HG03460 (cell line): ENCODE results near the gene ZDHHC11B.

Source experiments
- ATAC-seq: cut with Tn5 transposase; IDR thresholded peaks from one replicate; pipeline ENCODE4 v1.9.1; 2021; ENCODE audit not compliant: unreplicated experiment

The ZDHHC11B gene

GRCh38 chr5:675871-676698 lies 108.4 kb downstream of the ZDHHC11B start:
- ATAC-seq: no peak

- ATAC-seq: no peak
Observed at GRCh38 chr5:675111-675870, 109.2 kb downstream of the ZDHHC11B start.

GRCh38 chr5:674630-675011 lies 109.9 kb downstream of the ZDHHC11B start:
- no peak for ATAC-seq

GRCh38 chr5:673831-674629 lies 110.5 kb downstream of the ZDHHC11B start:
- ATAC-seq: no peak

- ATAC-seq: no peak
Observed at GRCh38 chr5:673161-673830, 111.2 kb downstream of the ZDHHC11B start.

- no peak for ATAC-seq
Observed at GRCh38 chr5:672329-673160, 112.0 kb downstream of the ZDHHC11B start.

- ATAC-seq: peak; percentile 65
Observed at GRCh38 chr5:671459-672328, 112.8 kb downstream of the ZDHHC11B start.

- ATAC-seq: no peak
Observed at GRCh38 chr5:670396-671270, 113.9 kb downstream of the ZDHHC11B start.

- ATAC-seq: no peak
Observed at GRCh38 chr5:669842-670395, 114.6 kb downstream of the ZDHHC11B start.

GRCh38 chr5:669111-669841 lies 115.3 kb downstream of the ZDHHC11B start:
- ATAC-seq: no peak

- no peak for ATAC-seq
Observed at GRCh38 chr5:668283-668995, 116.1 kb downstream of the ZDHHC11B start.

GRCh38 chr5:666816-667498 lies 117.6 kb downstream of the ZDHHC11B start:
- no peak for ATAC-seq

GRCh38 chr5:665956-666711 lies 118.4 kb downstream of the ZDHHC11B start:
- no peak for ATAC-seq

GRCh38 chr5:665541-665955 lies 119.0 kb downstream of the ZDHHC11B start:
- no peak for ATAC-seq

GRCh38 chr5:664994-665360 lies 119.6 kb downstream of the ZDHHC11B start:
- no peak for ATAC-seq
